ENCODE results near the gene TBC1D19.

DNA sequence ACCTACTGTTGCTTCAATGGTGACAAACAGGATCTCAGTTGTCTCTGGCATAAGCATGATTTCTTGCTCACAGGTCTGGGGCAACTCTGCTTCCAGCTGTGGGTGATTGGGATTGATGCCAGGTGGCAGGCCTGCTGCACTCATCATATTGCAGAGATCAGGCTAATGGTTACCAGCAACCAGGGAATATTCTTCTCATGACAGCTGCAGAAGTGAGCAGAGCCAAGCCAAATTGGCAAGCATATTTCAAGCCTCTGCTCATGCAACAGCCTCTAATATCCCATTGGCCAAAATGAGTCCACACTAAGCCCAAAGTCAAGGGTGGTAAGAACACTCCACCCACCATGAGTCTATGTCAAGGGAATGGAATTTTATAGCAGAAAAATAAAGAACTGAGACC, 26.7 kb upstream of the TBC1D19 start:
- TF ChIP-seq, protein P1, sequence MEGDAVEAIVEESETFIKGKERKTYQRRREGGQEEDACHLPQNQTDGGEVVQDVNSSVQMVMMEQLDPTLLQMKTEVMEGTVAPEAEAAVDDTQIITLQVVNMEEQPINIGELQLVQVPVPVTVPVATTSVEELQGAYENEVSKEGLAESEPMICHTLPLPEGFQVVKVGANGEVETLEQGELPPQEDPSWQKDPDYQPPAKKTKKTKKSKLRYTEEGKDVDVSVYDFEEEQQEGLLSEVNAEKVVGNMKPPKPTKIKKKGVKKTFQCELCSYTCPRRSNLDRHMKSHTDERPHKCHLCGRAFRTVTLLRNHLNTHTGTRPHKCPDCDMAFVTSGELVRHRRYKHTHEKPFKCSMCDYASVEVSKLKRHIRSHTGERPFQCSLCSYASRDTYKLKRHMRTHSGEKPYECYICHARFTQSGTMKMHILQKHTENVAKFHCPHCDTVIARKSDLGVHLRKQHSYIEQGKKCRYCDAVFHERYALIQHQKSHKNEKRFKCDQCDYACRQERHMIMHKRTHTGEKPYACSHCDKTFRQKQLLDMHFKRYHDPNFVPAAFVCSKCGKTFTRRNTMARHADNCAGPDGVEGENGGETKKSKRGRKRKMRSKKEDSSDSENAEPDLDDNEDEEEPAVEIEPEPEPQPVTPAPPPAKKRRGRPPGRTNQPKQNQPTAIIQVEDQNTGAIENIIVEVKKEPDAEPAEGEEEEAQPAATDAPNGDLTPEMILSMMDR (IDR thresholded peaks at IDR 0.05): no peak
- TF ChIP-seq POLR2A (IDR thresholded peaks at IDR 0.05): no peak
